T47D (cell line): Measurements from ENCODE around the gene CD48.

Experiments used
- DNase-seq, 2 experiments: peaks; one replicate each; pipeline versions ENCODE4 v3.0.0 to v3.0.0-alpha.2; 2011 to 2012; ENCODE audit warnings: low read depth in 1 of 2, low spot score in 1 of 2
- JUND ChIP-seq: IDR thresholded peaks from 2 replicates; pipeline ENCODE4 v1.6.1; 2012; ENCODE audit warnings: low read depth
- in situ Hi-C: cut with HindIII; loops from 2 replicates; pipeline ENCODE4 v1.10.0; 2016; ENCODE audit warnings: low sequenced_read_pairs, low pct_unique_long_range_greater_than_20kb

The CD48 gene

GRCh38 chr1:160675641-160676410, 35.8 kb downstream of the CD48 start:
- TF ChIP-seq JUND = no peak
- in situ Hi-C loops = no loop called here
- DNase-seq = peak; percentile 63 to 79

DNA sequence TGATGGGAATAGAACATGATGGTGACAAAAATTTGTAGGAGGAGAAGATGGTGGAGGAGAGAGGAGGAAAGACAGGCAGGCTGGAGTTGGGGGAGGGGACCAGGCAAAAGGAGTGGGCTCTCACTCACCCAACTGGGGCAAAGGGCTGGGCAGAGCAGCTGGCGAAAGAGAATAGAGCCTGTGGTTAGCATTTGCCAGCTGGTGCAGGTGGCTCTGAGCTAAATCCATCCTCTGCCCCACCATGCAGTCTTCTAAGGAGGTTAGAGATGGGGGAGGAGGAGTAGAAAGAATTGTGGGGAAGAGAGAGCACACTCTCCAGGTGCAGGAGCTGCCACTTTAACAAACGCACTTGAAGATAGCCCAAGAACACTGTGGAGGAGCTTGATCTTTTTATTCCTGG, 37.2 kb downstream of the CD48 start:
- DNase-seq = no peak
- in situ Hi-C loops = no loop called here
- TF ChIP-seq JUND = no peak

DNA sequence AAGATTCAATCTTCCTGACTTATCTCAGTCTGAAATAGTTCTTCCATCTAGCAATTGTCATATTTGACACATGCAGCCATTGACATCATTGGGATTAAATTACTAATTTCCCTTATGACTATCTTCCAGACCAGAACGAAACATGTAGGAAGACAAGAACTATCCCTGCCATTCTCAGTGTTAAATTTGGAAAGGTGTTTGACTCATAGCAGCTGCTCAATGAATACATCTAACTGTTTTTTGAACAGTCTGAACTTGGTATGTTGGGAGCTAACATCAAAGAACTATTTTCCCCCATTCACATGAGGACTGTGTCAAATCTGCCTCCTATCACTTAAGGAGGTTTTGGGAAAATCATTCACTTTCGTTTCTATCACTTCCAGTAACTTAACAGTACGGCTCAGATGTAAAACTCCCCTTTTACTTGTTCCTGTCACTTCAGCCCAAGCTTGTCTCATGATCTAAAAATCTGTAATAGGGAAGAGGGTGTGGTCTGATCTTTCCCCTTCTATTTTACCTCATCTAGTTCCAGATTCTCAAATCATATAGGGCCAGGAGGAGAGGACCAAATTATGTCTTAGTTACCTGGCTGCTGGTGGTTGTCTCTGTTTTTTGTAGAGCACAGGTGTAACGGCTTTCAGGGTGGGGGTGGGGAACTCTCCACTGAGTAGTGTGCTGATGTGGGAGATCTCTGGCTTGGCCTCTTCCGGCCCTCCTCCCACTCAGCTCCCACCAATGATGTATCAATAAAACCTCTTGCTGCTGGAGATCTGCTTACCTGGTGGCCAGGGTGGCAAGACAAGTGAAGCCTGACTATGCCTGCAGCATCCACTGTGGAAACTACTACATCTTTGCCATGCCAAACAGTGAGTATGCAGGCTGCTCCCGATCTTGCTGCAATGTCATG, 38.6 kb downstream of the CD48 start:
- no peak for TF ChIP-seq JUND
- in situ Hi-C loops = no loop called here

DNA sequence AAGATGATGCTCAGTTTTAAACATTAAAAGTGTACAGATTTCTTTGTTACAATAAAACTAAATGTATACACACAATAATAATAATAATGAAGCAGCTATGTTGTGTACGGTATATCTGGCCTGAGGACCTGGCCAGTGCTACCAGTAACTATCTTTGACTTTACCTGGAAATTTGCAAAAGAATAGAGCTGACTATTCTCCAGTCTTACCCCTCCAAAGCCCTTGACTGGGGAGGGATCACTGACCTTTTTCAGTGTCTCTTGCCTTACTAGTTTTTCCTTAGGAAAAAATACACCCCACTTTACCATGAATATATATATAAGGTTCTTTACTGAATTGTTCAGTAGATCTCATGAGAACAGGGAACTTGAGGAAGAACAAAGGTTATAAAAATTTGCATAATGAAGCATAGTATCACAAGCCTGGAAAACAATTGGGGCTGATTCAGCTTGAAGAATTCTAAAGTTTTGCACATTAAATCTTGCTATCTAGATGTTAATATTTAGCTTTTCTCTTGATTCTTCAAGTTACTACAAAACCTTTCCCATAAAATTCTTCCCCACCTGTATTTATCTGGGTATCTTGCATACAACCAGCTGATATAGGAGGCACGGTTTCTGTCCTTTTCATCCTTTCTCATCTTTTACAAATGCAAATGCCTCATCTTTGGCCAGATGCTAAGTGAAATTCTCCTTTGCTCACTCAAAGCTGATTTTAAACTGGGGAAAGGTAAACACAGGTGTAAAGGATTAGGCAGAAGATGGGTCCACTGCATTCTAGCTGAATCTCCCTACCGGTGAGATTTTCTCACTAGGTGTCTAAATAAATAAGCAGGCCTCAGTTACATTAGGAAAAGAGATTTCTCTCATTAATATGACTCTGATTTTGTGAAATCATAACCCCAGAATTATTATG, 39.8 kb downstream of the CD48 start:
- TF ChIP-seq JUND = no peak
- no peak for DNase-seq
- in situ Hi-C loops = no loop called here

More for the DNA sequence above, 38.6 kb downstream of the CD48 start:
- no peak for DNase-seq

DNA sequence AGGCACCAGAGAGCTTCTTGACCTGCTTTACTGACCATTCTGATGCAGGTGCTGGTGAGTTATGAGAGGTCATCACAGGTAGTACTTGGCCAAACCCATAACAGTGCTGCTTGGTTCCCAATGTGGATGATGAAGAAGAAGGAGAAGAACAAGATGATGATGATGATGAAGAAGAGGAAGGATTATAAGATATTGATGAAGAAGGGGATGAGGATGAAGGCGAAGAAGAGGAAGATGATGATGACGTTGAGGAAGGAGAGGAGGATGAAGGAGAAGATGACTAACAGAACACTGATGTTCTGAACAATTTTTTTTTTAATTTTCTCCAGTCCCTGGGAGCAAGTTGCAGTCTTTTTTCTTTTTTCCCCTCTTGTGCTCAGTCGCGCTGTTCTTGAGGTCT, 40.9 kb downstream of the CD48 start:
- in situ Hi-C loops = no loop called here
- TF ChIP-seq JUND = no peak

GRCh38 chr1:160669802-160670201, 41.8 kb downstream of the CD48 start:
- in situ Hi-C loops = no loop called here
- no peak for TF ChIP-seq JUND

More for the DNA sequence above, 40.9 kb downstream of the CD48 start:
- DNase-seq = no peak

GRCh38 chr1:160669276-160669675, 42.3 kb downstream of the CD48 start:
- no peak for DNase-seq
- in situ Hi-C loops = no loop called here
- TF ChIP-seq JUND = no peak

More at GRCh38 chr1:160669802-160670201, 41.8 kb downstream of the CD48 start:
- DNase-seq = no peak

- in situ Hi-C loops = no loop called here
- TF ChIP-seq JUND = no peak
- DNase-seq = no peak
Observed at GRCh38 chr1:160667896-160668295, 43.7 kb downstream of the CD48 start.

- no peak for DNase-seq
- no peak for TF ChIP-seq JUND
Observed at GRCh38 chr1:160666079-160666442, 45.6 kb downstream of the CD48 start.

GRCh38 chr1:160665330-160666078, 46.1 kb downstream of the CD48 start:
- TF ChIP-seq JUND = no peak
- DNase-seq = no peak
- in situ Hi-C loops = no loop called here

More at GRCh38 chr1:160666079-160666442, 45.6 kb downstream of the CD48 start:
- in situ Hi-C loops = no loop called here

DNA sequence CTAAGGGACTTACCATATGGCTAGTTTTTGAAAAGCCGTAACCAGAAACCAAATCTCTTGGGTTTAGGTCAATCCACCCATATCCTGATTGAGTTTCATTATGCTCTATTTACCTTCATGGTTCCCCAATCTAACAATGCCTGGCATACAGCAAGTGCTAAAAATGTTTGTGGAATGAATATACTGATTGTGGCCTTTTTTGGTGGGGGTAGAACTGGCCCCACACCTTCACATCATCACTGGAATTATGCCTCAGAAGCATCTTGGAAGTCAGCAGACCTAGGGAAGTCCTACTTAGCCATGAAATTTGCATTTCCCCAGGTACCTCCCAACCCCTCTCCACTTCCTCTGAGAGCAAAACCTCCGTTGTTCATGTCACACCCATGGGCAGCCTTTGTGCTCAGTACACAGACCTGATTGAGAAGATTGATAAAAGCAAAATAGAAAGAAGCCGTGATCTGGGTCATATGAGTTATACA, 47.0 kb downstream of the CD48 start:
- no peak for DNase-seq
- TF ChIP-seq JUND = no peak
- in situ Hi-C loops = no loop called here
